ENCODE measurements around the gene CERS6.

Gene CERS6

GRCh38 chr2:168565512-168565911 is 109.4 kb downstream of the CERS6 start:
- DNase-seq (ENCODE audit: low read depth in 2 of 2) = no peak

- no peak for DNase-seq (ENCODE audit: low read depth in 2 of 2)
These were observed 111.0 kb downstream of the CERS6 start for GRCh38 chr2:168566974-168567665.

GRCh38 chr2:168567836-168568235 is 111.8 kb downstream of the CERS6 start:
- no peak for DNase-seq (ENCODE audit: low read depth in 2 of 2)

- no peak for DNase-seq (ENCODE audit: low read depth in 2 of 2)
These were observed 112.6 kb downstream of the CERS6 start for GRCh38 chr2:168568476-168569267.

- DNase-seq (ENCODE audit: low read depth in 2 of 2) = no peak
These were observed 115.0 kb downstream of the CERS6 start for GRCh38 chr2:168571061-168571460.

- DNase-seq (ENCODE audit: low read depth in 2 of 2) = no peak
These were observed 117.2 kb downstream of the CERS6 start for GRCh38 chr2:168573128-168573903.

- no peak for DNase-seq (ENCODE audit: low read depth in 2 of 2)
These were observed 119.0 kb downstream of the CERS6 start for GRCh38 chr2:168574856-168575630.

GRCh38 chr2:168577885-168578284 is 121.8 kb downstream of the CERS6 start:
- DNase-seq (ENCODE audit: low read depth in 2 of 2) = no peak

GRCh38 chr2:168583064-168583709 is 127.1 kb downstream of the CERS6 start:
- DNase-seq (ENCODE audit: low read depth in 2 of 2) = no peak

- no peak for DNase-seq (ENCODE audit: low read depth in 2 of 2)
These were observed 127.8 kb downstream of the CERS6 start for GRCh38 chr2:168583710-168584521.

GRCh38 chr2:168584911-168585310 is 128.8 kb downstream of the CERS6 start:
- DNase-seq (ENCODE audit: low read depth in 2 of 2) = no peak

GRCh38 chr2:168585700-168586099 is 129.6 kb downstream of the CERS6 start:
- DNase-seq (ENCODE audit: low read depth in 2 of 2) = no peak

- no peak for DNase-seq (ENCODE audit: low read depth in 2 of 2)
These were observed 131.2 kb downstream of the CERS6 start for GRCh38 chr2:168587307-168587706.

GRCh38 chr2:168589236-168590211 is 133.5 kb downstream of the CERS6 start:
- DNase-seq (ENCODE audit: low read depth in 2 of 2) = no peak

- DNase-seq (ENCODE audit: low read depth in 2 of 2) = no peak
These were observed 136.2 kb downstream of the CERS6 start for GRCh38 chr2:168592181-168592831.

GRCh38 chr2:168593713-168594112 is 137.6 kb downstream of the CERS6 start:
- DNase-seq (ENCODE audit: low read depth in 2 of 2) = no peak

- no peak for DNase-seq (ENCODE audit: low read depth in 2 of 2)
These were observed 138.7 kb downstream of the CERS6 start for GRCh38 chr2:168594778-168595177.

GRCh38 chr2:168596881-168597655 is 141.0 kb downstream of the CERS6 start:
- no peak for DNase-seq (ENCODE audit: low read depth in 2 of 2)

All from stimulated activated CD8-positive, alpha-beta memory T cell treated with anti-CD3 and anti-CD28 coated beads, Interleukin-7, amount 100 ng/mL, for 4 hours (primary cell).